HEK293T (cell line): ENCODE measurements around the gene HOOK1.

Experiments used
- ARNT ChIP-seq: fragments of 450-650 bp; IDR thresholded peaks from 2 replicates; pipeline ENCODE4 v1.6.1; 2017; ENCODE audit warnings: mild to moderate bottlenecking
- FOXA1 ChIP-seq: fragments of 450-650 bp; IDR thresholded peaks from 2 replicates; pipeline ENCODE4 v1.6.1; 2016; ENCODE audit warnings: mild to moderate bottlenecking
- FOXK2 ChIP-seq: fragments of 450-650 bp; IDR thresholded peaks from 2 replicates; pipeline ENCODE4 v1.6.1; 2016; ENCODE audit warnings: mild to moderate bottlenecking
- FOXM1 ChIP-seq: fragments of 450-650 bp; IDR thresholded peaks from 2 replicates; pipeline ENCODE4 v1.6.1; 2017; ENCODE audit warnings: mild to moderate bottlenecking, borderline replicate concordance
- HDGF ChIP-seq: fragments of 450-650 bp; IDR thresholded peaks from 2 replicates; pipeline ENCODE4 v1.6.1; 2017; ENCODE audit warnings: antibody characterized with exemption, borderline replicate concordance
- LEF1 ChIP-seq: fragments of 450-650 bp; IDR thresholded peaks from 2 replicates; pipeline ENCODE4 v1.6.1; 2017; ENCODE audit warnings: mild to moderate bottlenecking, borderline replicate concordance
- SP1 ChIP-seq: fragments of 450-650 bp; IDR thresholded peaks from 2 replicates; pipeline ENCODE4 v1.6.1; 2017
- SUZ12 ChIP-seq: fragments of 450-650 bp; IDR thresholded peaks from 2 replicates; pipeline ENCODE4 v1.6.1; 2016; ENCODE audit warnings: mild to moderate bottlenecking
- TARDBP ChIP-seq: fragments of 450-650 bp; IDR thresholded peaks from 2 replicates; pipeline ENCODE4 v1.6.1; 2016
- ZNF384 ChIP-seq: fragments of 450-650 bp; IDR thresholded peaks from 2 replicates; pipeline ENCODE4 v1.6.1; 2016
- TF ChIP-seq, protein P1 (sequence below): fragments of 450-650 bp; IDR thresholded peaks from 2 replicates; pipeline ENCODE4 v1.6.1; 2016

DNA sequence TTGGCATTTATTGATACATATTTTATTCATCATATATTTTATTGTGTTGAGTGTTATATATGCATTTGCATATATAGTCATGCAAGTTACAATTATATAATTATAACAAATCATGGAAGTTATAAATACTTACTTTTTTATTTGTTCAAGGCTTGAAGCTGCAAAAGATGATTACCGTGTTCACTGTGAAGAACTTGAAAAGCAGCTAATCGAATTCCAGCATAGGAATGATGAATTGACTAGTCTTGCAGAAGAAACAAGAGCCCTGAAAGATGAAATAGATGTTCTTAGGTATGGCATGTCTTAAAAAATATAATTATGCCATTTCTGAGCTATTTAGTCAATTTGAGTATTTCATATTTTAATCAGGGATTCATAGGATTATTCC lies 32.1 kb downstream of the HOOK1 start:
- TF ChIP-seq ZNF384 (no peak), SP1 (no peak), LEF1 (no peak), ARNT (no peak), FOXK2 (no peak), FOXA1 (no peak), HDGF (no peak), FOXM1 (no peak), SUZ12 (no peak), TARDBP (no peak)
- TF ChIP-seq, protein P1, sequence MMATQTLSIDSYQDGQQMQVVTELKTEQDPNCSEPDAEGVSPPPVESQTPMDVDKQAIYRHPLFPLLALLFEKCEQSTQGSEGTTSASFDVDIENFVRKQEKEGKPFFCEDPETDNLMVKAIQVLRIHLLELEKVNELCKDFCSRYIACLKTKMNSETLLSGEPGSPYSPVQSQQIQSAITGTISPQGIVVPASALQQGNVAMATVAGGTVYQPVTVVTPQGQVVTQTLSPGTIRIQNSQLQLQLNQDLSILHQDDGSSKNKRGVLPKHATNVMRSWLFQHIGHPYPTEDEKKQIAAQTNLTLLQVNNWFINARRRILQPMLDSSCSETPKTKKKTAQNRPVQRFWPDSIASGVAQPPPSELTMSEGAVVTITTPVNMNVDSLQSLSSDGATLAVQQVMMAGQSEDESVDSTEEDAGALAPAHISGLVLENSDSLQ: no peak
